Measurements from ENCODE around the gene TLK1.

Gene TLK1

GRCh38 chr2:171205551-171205950 is 44.9 kb upstream of the TLK1 start:
- Histone ChIP-seq H3K79me2 (no peaks in the 10 kb centered on the region), H3K4me3 (ENCODE audit: low read depth, low read length) (no peak overlapping the region), H3K27ac (no peak overlapping the region), H3K4me2 (ENCODE audit: low read length) (no peak overlapping the region), H3K36me3 (ENCODE audit: control insufficient read depth, insufficient read depth, low read length) (no peaks in the 10 kb centered on the region), H3K9ac (no peak overlapping the region), H3K4me1 (no peaks in the 10 kb centered on the region), H2AFZ (no peak overlapping the region), H3K27me3 (ENCODE audit: control insufficient read depth, insufficient read depth, low read length) (no peaks in the 10 kb centered on the region), H3K9me3 (ENCODE audit: control insufficient read depth, low read length) (no peaks in the 10 kb centered on the region)
- no peak for TF ChIP-seq CTCF (IDR thresholded peaks at IDR 0.05)

- no peaks in the 10 kb centered on the region for H3K36me3 ChIP-seq (ENCODE audit: control insufficient read depth, insufficient read depth, low read length)
- no peak overlapping the region for H3K4me2 ChIP-seq (ENCODE audit: low read length)
- no peak overlapping the region for H3K4me3 ChIP-seq (ENCODE audit: low read depth, low read length)
- no peaks in the 10 kb centered on the region for H3K27me3 ChIP-seq (ENCODE audit: control insufficient read depth, insufficient read depth, low read length)
- no peak overlapping the region for H2AFZ ChIP-seq
- no peak overlapping the region for H3K9ac ChIP-seq
- TF ChIP-seq CTCF (IDR thresholded peaks at IDR 0.05): no peak
- no peaks in the 10 kb centered on the region for H3K9me3 ChIP-seq (ENCODE audit: control insufficient read depth, low read length)
- no peaks in the 10 kb centered on the region for H3K4me1 ChIP-seq
- H3K27ac ChIP-seq: no peak overlapping the region
- H3K79me2 ChIP-seq: no peaks in the 10 kb centered on the region
Measured at GRCh38 chr2:171201767-171202166, 41.1 kb upstream of the TLK1 start.

- no peak for TF ChIP-seq CTCF (IDR thresholded peaks at IDR 0.05)
Measured at GRCh38 chr2:171201271-171201670, 40.6 kb upstream of the TLK1 start.

GRCh38 chr2:171200469-171200868 is 39.8 kb upstream of the TLK1 start:
- no peak overlapping the region for H3K4me2 ChIP-seq (ENCODE audit: low read length)
- no peak overlapping the region for H2AFZ ChIP-seq
- no peaks in the 10 kb centered on the region for H3K4me1 ChIP-seq
- H3K9me3 ChIP-seq (ENCODE audit: control insufficient read depth, low read length): no peaks in the 10 kb centered on the region
- no peaks in the 10 kb centered on the region for H3K79me2 ChIP-seq
- no peaks in the 10 kb centered on the region for H3K27me3 ChIP-seq (ENCODE audit: control insufficient read depth, insufficient read depth, low read length)
- no peak overlapping the region for H3K4me3 ChIP-seq (ENCODE audit: low read depth, low read length)
- TF ChIP-seq CTCF (IDR thresholded peaks at IDR 0.05): no peak
- H3K36me3 ChIP-seq (ENCODE audit: control insufficient read depth, insufficient read depth, low read length): no peaks in the 10 kb centered on the region
- no peak overlapping the region for H3K27ac ChIP-seq
- no peak overlapping the region for H3K9ac ChIP-seq

More at GRCh38 chr2:171201271-171201670, 40.6 kb upstream of the TLK1 start:
- Histone ChIP-seq H3K4me3 (ENCODE audit: low read depth, low read length) (no peak overlapping the region), H3K27ac (no peak overlapping the region), H2AFZ (no peak overlapping the region), H3K9ac (no peak overlapping the region), H3K27me3 (ENCODE audit: control insufficient read depth, insufficient read depth, low read length) (no peaks in the 10 kb centered on the region), H3K4me1 (no peaks in the 10 kb centered on the region), H3K79me2 (no peaks in the 10 kb centered on the region), H3K36me3 (ENCODE audit: control insufficient read depth, insufficient read depth, low read length) (no peaks in the 10 kb centered on the region), H3K4me2 (ENCODE audit: low read length) (no peak overlapping the region), H3K9me3 (ENCODE audit: control insufficient read depth, low read length) (no peaks in the 10 kb centered on the region)

GRCh38 chr2:171191021-171191420 is 30.3 kb upstream of the TLK1 start:
- no peaks in the 10 kb centered on the region for H3K79me2 ChIP-seq
- H2AFZ ChIP-seq: no peak overlapping the region
- H3K4me3 ChIP-seq (ENCODE audit: low read depth, low read length): no peak overlapping the region
- H3K27ac ChIP-seq: no peak overlapping the region
- H3K4me1 ChIP-seq: no peaks in the 10 kb centered on the region
- no peaks in the 10 kb centered on the region for H3K36me3 ChIP-seq (ENCODE audit: control insufficient read depth, insufficient read depth, low read length)
- no peaks in the 10 kb centered on the region for H3K9me3 ChIP-seq (ENCODE audit: control insufficient read depth, low read length)
- no peak for TF ChIP-seq CTCF (IDR thresholded peaks at IDR 0.05)
- H3K4me2 ChIP-seq (ENCODE audit: low read length): no peak overlapping the region
- H3K27me3 ChIP-seq (ENCODE audit: control insufficient read depth, insufficient read depth, low read length): no peaks in the 10 kb centered on the region
- no peak overlapping the region for H3K9ac ChIP-seq
